K562 treated with DMSO at 1 percent for 12 hours (cell line): ENCODE results near the gene RAMP3. TPM values are rescaled to one million over a fixed set of nuclear protein-coding genes. Genes with fewer than 3 reads are reported as not detected.

ENCODE experiments used
- total RNA-seq: library from RNA; unstranded; fragments of 300-600 nt; gene quantifications from 2 replicates; pipeline ENCODE4 v1.2.3, GENCODE V29; 2022; ENCODE audit not compliant: insufficient read depth

Gene RAMP3, protein sequence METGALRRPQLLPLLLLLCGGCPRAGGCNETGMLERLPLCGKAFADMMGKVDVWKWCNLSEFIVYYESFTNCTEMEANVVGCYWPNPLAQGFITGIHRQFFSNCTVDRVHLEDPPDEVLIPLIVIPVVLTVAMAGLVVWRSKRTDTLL
- not detected in 2 replicates for total RNA-seq

DNA sequence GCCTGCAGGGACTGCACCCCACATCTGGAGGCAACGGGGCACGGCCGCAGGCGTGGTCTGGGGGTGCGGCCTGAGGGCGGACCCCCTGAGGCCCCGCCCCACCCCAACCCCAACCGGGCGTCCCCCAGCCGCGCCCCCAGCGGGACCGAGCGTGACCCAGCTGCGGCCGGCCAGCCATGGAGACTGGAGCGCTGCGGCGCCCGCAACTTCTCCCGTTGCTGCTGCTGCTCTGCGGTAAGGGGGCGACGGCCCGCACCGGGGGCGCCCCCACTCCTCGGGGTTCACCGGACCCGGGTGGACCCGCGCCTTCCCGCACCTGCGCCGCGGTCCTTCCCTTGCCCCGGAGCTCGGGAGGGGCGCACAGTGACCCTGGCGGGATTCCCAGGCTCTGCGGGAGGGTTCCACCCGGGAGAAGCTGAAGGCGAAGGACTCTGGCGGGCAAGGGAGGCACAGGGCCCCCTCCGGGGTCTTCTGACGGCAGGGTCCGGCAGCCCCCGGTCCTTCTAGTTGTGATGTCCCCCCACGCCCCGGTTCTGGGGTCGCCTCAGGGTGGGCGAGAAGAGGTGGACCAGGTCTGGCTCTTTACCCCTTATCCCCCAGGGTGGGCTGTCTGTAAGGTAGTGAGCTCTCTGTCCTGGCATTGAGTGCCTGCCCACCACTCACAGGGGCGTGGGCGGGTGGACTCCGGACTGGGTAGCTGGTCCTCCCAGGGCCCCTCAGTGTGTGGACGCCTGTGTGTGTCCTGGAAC, at the start of gene RAMP3:
RAMP3 (plus strand) TSS at position 139 of the 749 bp plus-strand sequence; CDS start at position 177, 38 bp downstream.

DNA sequence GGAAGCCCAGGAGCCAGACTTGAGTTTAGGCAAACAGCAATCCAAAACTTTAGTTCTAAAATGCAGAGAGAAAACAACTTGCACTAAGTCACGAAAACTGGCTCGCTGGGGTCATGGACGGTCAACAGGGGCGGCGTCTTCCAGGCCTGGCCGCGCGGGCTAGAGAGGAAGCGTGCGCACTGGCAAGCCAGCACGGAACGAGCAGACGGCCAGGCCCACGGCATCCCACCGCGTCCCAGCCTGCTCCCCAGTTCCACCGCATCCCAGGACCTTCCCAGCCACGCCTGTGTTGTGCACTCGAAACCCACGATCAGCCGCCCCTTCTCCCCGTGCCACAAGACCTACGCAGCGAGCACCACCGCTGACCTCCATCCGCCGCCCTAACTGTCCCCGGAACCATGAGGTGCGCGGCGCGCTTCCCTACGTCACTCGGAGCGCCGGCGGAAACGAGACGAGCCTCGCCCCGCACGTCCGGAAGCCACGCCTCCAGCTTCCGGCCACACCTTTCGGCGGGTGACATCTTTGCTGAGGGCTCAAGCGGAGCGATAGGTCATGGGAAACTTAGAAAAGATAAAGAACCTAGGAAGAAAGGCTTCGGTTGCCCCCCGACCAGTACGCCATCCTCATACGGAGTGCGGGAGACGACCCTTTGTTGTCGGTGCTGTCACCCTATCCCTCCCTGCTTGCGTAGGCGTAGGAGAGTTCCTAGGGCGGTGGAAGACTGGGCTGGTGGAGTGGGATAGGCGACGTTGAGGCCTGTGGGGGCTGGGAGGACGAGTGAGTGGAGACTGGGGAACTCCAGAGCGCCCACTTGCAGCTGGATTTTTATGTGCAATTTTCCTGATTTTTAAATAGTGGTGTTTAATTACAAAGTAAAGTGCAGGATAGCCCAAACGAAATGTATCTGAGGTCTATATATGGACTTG, 46.0 kb upstream of the RAMP3 start, which contains the start of gene TBRG4:
TBRG4 (minus strand) TSS at position 400 of the 926 bp plus-strand sequence. CDS start 2,460 bp downstream, outside the sequence.

Other genes with a start within 250 kb of the RAMP3 start
- not detected in 2 replicates for gene MYO1G, start 178.8 kb upstream of the RAMP3 start, total RNA-seq
- gene CCM2, start 157.6 kb upstream of the RAMP3 start, total RNA-seq = 33.8 and 41.7 TPM in 2 replicates
- not detected in 2 replicates for gene NACAD, start 68.8 kb upstream of the RAMP3 start, total RNA-seq
- gene TBRG4, start 46.1 kb upstream of the RAMP3 start, total RNA-seq = 85.2 and 93.4 TPM in 2 replicates